GM12878 (cell line): ENCODE data around the gene PHACTR1. TPM values are rescaled to one million over a fixed set of nuclear protein-coding genes. Genes with fewer than 3 reads are reported as not detected.

Experiments used
- CREB1 ChIP-seq: IDR thresholded peaks from 2 replicates; pipeline ENCODE4 v1.6.1; 2012; ENCODE audit warnings: low read depth, mild to moderate bottlenecking, inconsistent platforms
- CREM ChIP-seq: IDR thresholded peaks from 2 replicates; pipeline ENCODE4 v1.6.1; 2014; ENCODE audit warnings: antibody characterized with exemption, low read depth
- EP300 ChIP-seq, 2 experiments: fragments of 150-350 bp in 1 of 2; IDR thresholded peaks; 2 replicates each; pipeline ENCODE4 v1.6.1; 2011 to 2012; ENCODE audit warnings: low read depth in 2 of 2, low read length in 2 of 2, borderline replicate concordance in 1 of 2, improper control_type of control experiment in 1 of 2, inconsistent platforms in 1 of 2; ENCODE audit not compliant: control insufficient read depth in 1 of 2
- GABPA ChIP-seq: IDR thresholded peaks from 2 replicates; pipeline ENCODE4 v1.6.1; 2014; ENCODE audit warnings: antibody characterized with exemption, low read depth, mild to moderate bottlenecking, inconsistent platforms
- HDAC6 ChIP-seq: fragments of 200-600 bp; sonication (generic); IDR thresholded peaks from one replicate; pipeline ENCODE4 v1.8.0; 2017; ENCODE audit warnings: antibody characterized with exemption; ENCODE audit not compliant: unreplicated experiment
- IRF4 ChIP-seq: IDR thresholded peaks from 2 replicates; pipeline ENCODE4 v1.6.1; 2011; ENCODE audit warnings: low read depth, low read length
- MAX ChIP-seq: IDR thresholded peaks from 2 replicates; pipeline ENCODE4 v1.6.1; 2012; ENCODE audit warnings: low read depth, low read length, improper control_type of control experiment
- MXI1 ChIP-seq: fragments of 150-350 bp; IDR thresholded peaks from 2 replicates; pipeline ENCODE4 v1.6.1; 2011; ENCODE audit warnings: low read depth, mild to moderate bottlenecking, inconsistent platforms, low read length, improper control_type of control experiment
- MYB ChIP-seq: fragments of 150-350 bp; IDR thresholded peaks from 2 replicates; pipeline ENCODE4 v1.6.1; 2014; ENCODE audit warnings: mild to moderate bottlenecking, low read depth, low read length, borderline replicate concordance
- NBN ChIP-seq: fragments of 450-650 bp; IDR thresholded peaks from 2 replicates; pipeline ENCODE4 v1.6.1; 2016
- NR2C1 ChIP-seq: fragments of 450-650 bp; IDR thresholded peaks from 2 replicates; pipeline ENCODE4 v1.6.1; 2017; ENCODE audit warnings: antibody characterized with exemption, mild to moderate bottlenecking, moderate library complexity
- NR2C2 ChIP-seq: IDR thresholded peaks from 2 replicates; pipeline ENCODE4 v1.6.1; 2011; ENCODE audit warnings: borderline replicate concordance, low read depth; ENCODE audit not compliant: control insufficient read depth, insufficient read length
- PKNOX1 ChIP-seq: fragments of 450-650 bp; IDR thresholded peaks from 2 replicates; pipeline ENCODE4 v1.6.1; 2016; ENCODE audit warnings: mild to moderate bottlenecking
- RAD21 ChIP-seq: IDR thresholded peaks from 2 replicates; pipeline ENCODE4 v1.6.1; 2011; ENCODE audit warnings: mild to moderate bottlenecking, low read depth, low read length, moderate library complexity; ENCODE audit not compliant: insufficient read depth
- RCOR1 ChIP-seq: conservative IDR thresholded peaks from 2 replicates; pipeline ENCODE4 v1.6.1; 2012; ENCODE audit warnings: low read depth, low read length, improper control_type of control experiment
- SREBF2 ChIP-seq: IDR thresholded peaks from 2 replicates; pipeline ENCODE4 v1.6.1; 2012; ENCODE audit warnings: mild to moderate bottlenecking, low read length
- STAT1 ChIP-seq: fragments of 450-650 bp; conservative IDR thresholded peaks from 2 replicates; pipeline ENCODE4 v1.6.1; 2014; ENCODE audit warnings: antibody characterized with exemption, mild to moderate bottlenecking
- TBL1XR1 ChIP-seq: IDR thresholded peaks from 2 replicates; pipeline ENCODE4 v1.6.1; 2012; ENCODE audit warnings: low read depth, low read length, improper control_type of control experiment
- ZNF217 ChIP-seq: fragments of 450-650 bp; IDR thresholded peaks from 2 replicates; pipeline ENCODE4 v1.6.1; 2017; ENCODE audit warnings: antibody characterized with exemption, mild to moderate bottlenecking
- ZNF24 ChIP-seq: fragments of 450-650 bp; IDR thresholded peaks from 2 replicates; pipeline ENCODE4 v1.6.1; 2017; ENCODE audit warnings: antibody characterized with exemption, mild to moderate bottlenecking
- ZNF592 ChIP-seq: fragments of 450-650 bp; IDR thresholded peaks from 2 replicates; pipeline ENCODE4 v1.6.1; 2017; ENCODE audit warnings: mild to moderate bottlenecking, moderate library complexity
- ZNF687 ChIP-seq: fragments of 450-650 bp; IDR thresholded peaks from 2 replicates; pipeline ENCODE4 v1.6.1; 2017; ENCODE audit warnings: mild to moderate bottlenecking, moderate library complexity
- polyA plus RNA-seq, 11 experiments: library from polyadenylated mRNA; depleted of rRNA in 4 of 11; unstranded in 6 of 11; stranded (reverse) in 5 of 11; fragments of >200 nt; fragmentation: Nextera tagmentation in 4 of 11; fragmentation: Illumina TruSeq in 1 of 11; extraction: Ambion mirVana in 4 of 11; extraction: Trizol in 1 of 11; gene quantifications; 1 replicate in 1 of 11; 2 replicates in 10 of 11; pipeline versions ENCODE4 v1.2.1 to v1.2.3, GENCODE V29; 2011 to 2016; ENCODE audit warnings: inconsistent platforms in 2 of 11, missing spikeins in 2 of 11, low read depth in 1 of 11
- total RNA-seq, 4 experiments: library from RNA; depleted of rRNA in 3 of 4; stranded (reverse); fragments of >200 nt in 3 of 4; fragmentation: Illumina TruSeq in 1 of 4; extraction: Trizol in 1 of 4; gene quantifications; 2 replicates each; pipeline versions ENCODE4 v1.2.1 to v1.2.3, GENCODE V29; 2013 to 2021

PHACTR1 gene
- total and polyA plus RNA-seq, 10 of the 15 experiments (the other 5 are each of a cell fraction or from before 2014, with no cell fraction given), result 34.2 to 94.6 (median 62.3) TPM

- peak; percentile 95 for TF ChIP-seq ZNF217
- 0 out of 2 replicates have a peak, but pooled peaks have one; percentile 53 for TF ChIP-seq GABPA
- TF ChIP-seq NR2C1, result peak; percentile 33; the same call in 1 of the 2 replicates
- TF ChIP-seq MAX, result peak; percentile 24; the same call in 1 of the 2 replicates
- no peak for TF ChIP-seq IRF4
- peak; percentile 68 for TF ChIP-seq ZNF687
- no peak for TF ChIP-seq HDAC6
- TF ChIP-seq CREM, result peak; percentile 97
- TF ChIP-seq NR2C2, result no peak
- no peak for TF ChIP-seq MYB
- TF ChIP-seq PKNOX1, result peak; percentile 86
- peak; percentile 67 to 99 for TF ChIP-seq EP300 (IDR thresholded peaks at IDR 0.05; ENCODE audit: borderline replicate concordance in 1 of 2, control insufficient read depth in 1 of 2, low read depth in 2 of 2, low read length in 2 of 2)
- TF ChIP-seq STAT1, result no peak
- peak; percentile 64 for TF ChIP-seq CREB1
- TF ChIP-seq MXI1, result peak; percentile 81
- TF ChIP-seq NBN, result peak; percentile 97
- no peak for TF ChIP-seq SREBF2
- TF ChIP-seq RAD21, result peak; percentile 18; the same call in 1 of the 2 replicates
- TF ChIP-seq ZNF592, result peak; percentile 84; the same call in 1 of the 2 replicates
- peak; percentile 47; the same call in 1 of the 2 replicates for TF ChIP-seq ZNF24
- TF ChIP-seq RCOR1, result no peak
- peak; percentile 100 for TF ChIP-seq TBL1XR1
These were observed 542.8 kb downstream of the PHACTR1 start (continued) for GRCh38 chr6:13259393-13259792.
